Measurements from ENCODE around the gene COQ2.

DNA sequence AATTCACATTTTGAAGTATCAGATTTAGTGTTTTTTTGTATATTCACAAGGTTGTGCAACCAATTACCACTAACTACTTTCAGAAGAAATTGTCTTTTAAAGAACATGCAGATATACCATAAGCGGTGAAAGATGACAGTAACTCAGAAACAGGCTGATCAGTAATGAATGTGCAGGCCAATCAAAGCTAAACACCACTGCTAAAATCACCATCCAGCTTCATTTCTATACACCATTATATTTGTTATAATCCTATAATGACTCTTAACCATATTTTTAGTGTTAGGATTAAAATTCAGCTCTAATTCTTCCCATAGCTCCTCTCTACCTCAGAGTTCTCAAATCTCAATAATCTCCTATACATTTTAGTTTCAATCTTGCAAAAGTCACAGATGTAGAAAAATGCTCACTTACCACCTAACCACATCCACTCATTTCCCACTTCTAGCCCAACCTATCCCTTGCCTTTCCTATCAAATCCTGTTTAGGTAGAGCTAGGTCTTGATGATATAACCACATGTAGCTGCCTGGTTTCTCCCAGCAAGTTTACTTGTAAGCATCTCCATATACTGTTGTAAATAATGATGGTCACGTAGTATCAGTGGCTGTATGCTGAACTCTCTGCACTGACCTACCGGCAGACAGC is 16.6 kb downstream of the COQ2 start:
- no peak for TF ChIP-seq POLR2A (IDR thresholded peaks at IDR 0.05)
- TF ChIP-seq, protein P1, sequence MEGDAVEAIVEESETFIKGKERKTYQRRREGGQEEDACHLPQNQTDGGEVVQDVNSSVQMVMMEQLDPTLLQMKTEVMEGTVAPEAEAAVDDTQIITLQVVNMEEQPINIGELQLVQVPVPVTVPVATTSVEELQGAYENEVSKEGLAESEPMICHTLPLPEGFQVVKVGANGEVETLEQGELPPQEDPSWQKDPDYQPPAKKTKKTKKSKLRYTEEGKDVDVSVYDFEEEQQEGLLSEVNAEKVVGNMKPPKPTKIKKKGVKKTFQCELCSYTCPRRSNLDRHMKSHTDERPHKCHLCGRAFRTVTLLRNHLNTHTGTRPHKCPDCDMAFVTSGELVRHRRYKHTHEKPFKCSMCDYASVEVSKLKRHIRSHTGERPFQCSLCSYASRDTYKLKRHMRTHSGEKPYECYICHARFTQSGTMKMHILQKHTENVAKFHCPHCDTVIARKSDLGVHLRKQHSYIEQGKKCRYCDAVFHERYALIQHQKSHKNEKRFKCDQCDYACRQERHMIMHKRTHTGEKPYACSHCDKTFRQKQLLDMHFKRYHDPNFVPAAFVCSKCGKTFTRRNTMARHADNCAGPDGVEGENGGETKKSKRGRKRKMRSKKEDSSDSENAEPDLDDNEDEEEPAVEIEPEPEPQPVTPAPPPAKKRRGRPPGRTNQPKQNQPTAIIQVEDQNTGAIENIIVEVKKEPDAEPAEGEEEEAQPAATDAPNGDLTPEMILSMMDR (IDR thresholded peaks at IDR 0.05) = no peak

Measured in ovary (tissue), 3 donors.